HepG2 (cell line): ENCODE results near the gene SLC6A4. TPM values are rescaled to one million over a fixed set of nuclear protein-coding genes. Genes with fewer than 3 reads are reported as not detected.

Experiments
- ATAC-seq: fragments of 200-7000 bp; cut with Tn5 transposase; 3 replicates; pipeline ENCODE4 v1.9.1; 2020; ENCODE audit warnings: mild to moderate bottlenecking, moderate library complexity
- BruUV-seq: library from RNA; stranded (reverse); fragments of 400-500 nt; replicated peaks from 2 replicates; lab custom pipeline; 2021; lab: Mats Ljungman, UMichigan
- CTCF ChIA-PET: fragments of 300-600 bp; formaldehyde crosslinking; extraction: SDS; loops from one replicate; lab custom pipeline; 2021; ENCODE audit warnings: low total read pairs, inconsistent platforms, low intra/inter-chr PET ratio; lab: Yijun Ruan, JAX
- POLR2A ChIA-PET: fragments of 350-600 bp; sonication (Branson Sonifier 250); formaldehyde crosslinking; loops from one replicate; lab custom pipeline; 2020; ENCODE audit warnings: antibody characterized with exemption, inconsistent platforms; lab: Yijun Ruan, JAX
- DNase-seq: peaks from one replicate; pipeline ENCODE4 v3.0.0-alpha.2; 2015; ENCODE audit warnings: low spot score
- FAIRE-seq: peaks from 3 replicates; lab custom pipeline; 2011; peaks lifted over from hg19 to GRCh38; lab: Jason Lieb, UNC
- H2AFZ ChIP-seq: one replicate; pipeline ENCODE4 v1.6.1; 2011; ENCODE audit warnings: low read length, inconsistent platforms
- H3K27ac ChIP-seq: fragments of 300-600 bp; 3 replicates; pipeline ENCODE4 v1.8.0; 2011; ENCODE audit warnings: mixed run types, mild to moderate bottlenecking, mixed read lengths, low read length, inconsistent platforms; ENCODE audit not compliant: insufficient read depth; ENCODE audit errors: extremely low read length
- H3K27me3 ChIP-seq, 2 experiments: fragments of 200-600 bp in 1 of 2; 2 replicates in 1 of 2; 3 replicates in 1 of 2; pipeline versions ENCODE4 v1.6.0 to v1.8.0; 2011; ENCODE audit warnings: low read length in 2 of 2, mild to moderate bottlenecking in 2 of 2, moderate library complexity in 2 of 2, inconsistent platforms in 1 of 2; ENCODE audit not compliant: insufficient read depth in 2 of 2, control insufficient read depth in 1 of 2
- H3K36me3 ChIP-seq, 2 experiments: fragments of 200-600 bp in 1 of 2; replicated peaks in 1 of 2; 2 replicates in 1 of 2; 3 replicates in 1 of 2; pipeline versions ENCODE4 v1.5.1 to v1.8.0; 2011; ENCODE audit warnings: low read length in 2 of 2, inconsistent platforms in 1 of 2; ENCODE audit not compliant: insufficient read depth in 2 of 2, control insufficient read depth in 1 of 2
- H3K4me1 ChIP-seq: 2 replicates; pipeline ENCODE4 v1.5.1; 2012; ENCODE audit warnings: low read length, inconsistent platforms; ENCODE audit not compliant: insufficient read depth
- H3K4me2 ChIP-seq: 2 replicates; pipeline ENCODE4 v1.6.0; 2011; ENCODE audit warnings: low read depth, low read length, inconsistent platforms
- H3K4me3 ChIP-seq, 3 experiments: fragments of 200-600 bp in 1 of 3; sonication (generic), shearing (Covaris generic) in 1 of 3; replicated peaks in 1 of 3; 2 replicates each; pipeline ENCODE4 v1.5.1; 2011 to 2016; ENCODE audit warnings: low read length in 3 of 3, inconsistent platforms in 2 of 3, low read depth in 2 of 3, mild to moderate bottlenecking in 2 of 3, control low read depth in 1 of 3, mixed read lengths in 1 of 3; ENCODE audit not compliant: insufficient read depth in 1 of 3
- H3K79me2 ChIP-seq: one replicate; pipeline ENCODE4 v1.6.1; 2011; ENCODE audit warnings: low read length, inconsistent platforms; ENCODE audit not compliant: insufficient read depth
- H3K9ac ChIP-seq: 2 replicates; pipeline ENCODE4 v1.6.0; 2011; ENCODE audit warnings: mild to moderate bottlenecking, low read depth, low read length, inconsistent platforms; ENCODE audit not compliant: insufficient read depth
- H3K9me3 ChIP-seq: 2 replicates; pipeline ENCODE4 v1.5.1; 2012; ENCODE audit warnings: mild to moderate bottlenecking, low read length
- H4K20me1 ChIP-seq: 2 replicates; pipeline ENCODE4 v1.6.0; 2011; ENCODE audit warnings: inconsistent platforms, mild to moderate bottlenecking, low read length, moderate library complexity; ENCODE audit not compliant: insufficient read depth
- CBX5 ChIP-seq: sonication (generic); formaldehyde crosslinking; IDR thresholded peaks from 2 replicates; pipeline ENCODE4 v1.4.0; 2020; ENCODE audit warnings: missing genetic modification reagents, borderline replicate concordance
- CEBPB ChIP-seq: IDR thresholded peaks from 2 replicates; pipeline ENCODE4 v1.6.1; 2011; ENCODE audit warnings: low read depth, low read length, improper control_type of control experiment, borderline replicate concordance
- ESRRA ChIP-seq: sonication (generic); formaldehyde crosslinking; IDR thresholded peaks from 2 replicates; pipeline ENCODE4 v1.5.1; 2020; ENCODE audit warnings: mild to moderate bottlenecking, low read depth, missing genetic modification reagents
- ETV6 ChIP-seq: sonication (generic); formaldehyde crosslinking; conservative IDR thresholded peaks from 2 replicates; pipeline ENCODE4 v1.4.0; 2020; ENCODE audit warnings: missing genetic modification reagents
- FOXC1 ChIP-seq: sonication (generic); formaldehyde crosslinking; IDR thresholded peaks from 2 replicates; pipeline ENCODE4 v1.8.0; 2022; ENCODE audit warnings: mild to moderate bottlenecking, missing genetic modification reagents, borderline replicate concordance
- FOXO1 ChIP-seq: sonication (generic); formaldehyde crosslinking; IDR thresholded peaks from 2 replicates; pipeline ENCODE4 v1.4.0; 2020; ENCODE audit warnings: missing genetic modification reagents
- PAWR ChIP-seq: sonication (generic); formaldehyde crosslinking; IDR thresholded peaks from 2 replicates; pipeline ENCODE4 v1.4.0; 2020; ENCODE audit warnings: missing genetic modification reagents, mild to moderate bottlenecking, borderline replicate concordance
- PHF21A ChIP-seq: sonication (generic); formaldehyde crosslinking; IDR thresholded peaks from 2 replicates; pipeline ENCODE4 v1.5.0; 2020; ENCODE audit warnings: mild to moderate bottlenecking, missing genetic modification reagents
- RORA ChIP-seq: sonication (generic); formaldehyde crosslinking; IDR thresholded peaks from 2 replicates; pipeline ENCODE4 v1.5.0; 2020; ENCODE audit warnings: mild to moderate bottlenecking, missing genetic modification reagents, moderate library complexity
- ZBTB46 ChIP-seq: sonication (generic); formaldehyde crosslinking; IDR thresholded peaks from 2 replicates; pipeline ENCODE4 v1.4.0; 2020; ENCODE audit warnings: mild to moderate bottlenecking, missing genetic modification reagents, borderline replicate concordance
- ZKSCAN1 ChIP-seq: fragments of 150-350 bp; IDR thresholded peaks from 2 replicates; pipeline ENCODE4 v1.6.1; 2014; ENCODE audit warnings: low read length
- ZNF24 ChIP-seq: fragments of 450-650 bp; IDR thresholded peaks from 2 replicates; pipeline ENCODE4 v1.6.1; 2017; ENCODE audit warnings: antibody characterized with exemption, mild to moderate bottlenecking
- ZNF296 ChIP-seq: sonication (generic); formaldehyde crosslinking; conservative IDR thresholded peaks from 2 replicates; pipeline ENCODE4 v1.5.0; 2020; ENCODE audit warnings: mild to moderate bottlenecking, missing genetic modification reagents
- ZNF350 ChIP-seq: sonication (generic); formaldehyde crosslinking; IDR thresholded peaks from 2 replicates; pipeline ENCODE4 v1.4.0; 2020; ENCODE audit warnings: mild to moderate bottlenecking, low read depth, missing genetic modification reagents, borderline replicate concordance
- WGBS: methylation state at CpG from one replicate; pipeline ENCODE4 v1.1.6; 2017; ENCODE audit warnings: low lambda C conversion rate; 5-methylcytosine and 5-hydroxymethylcytosine counted together
- in situ Hi-C: cut with HindIII; loops from 2 replicates; pipeline ENCODE4 v1.10.0; 2017; ENCODE audit warnings: low pct_unique_long_range_greater_than_20kb; ENCODE audit not compliant: extremely low pct_ligation_motif_present
- intact Hi-C: fragments of 100-400 bp; cut with micrococcal nuclease; formaldehyde crosslinking; loops from one replicate; pipeline ENCODE4 v1.10.0; 2022; ENCODE audit not compliant: unreplicated experiment
- polyA plus RNA-seq, 8 experiments: library from polyadenylated mRNA; depleted of rRNA in 3 of 8; stranded (reverse) in 7 of 8; unstranded in 1 of 8; fragments of >200 nt; fragmentation: Illumina TruSeq in 4 of 8; extraction: Trizol in 4 of 8; gene quantifications; 2 replicates each; pipeline versions ENCODE4 v1.2.1 to v1.2.3, GENCODE V29; 2011 to 2016; ENCODE audit warnings: low read depth in 4 of 8, missing spikeins in 1 of 8, mixed read lengths in 1 of 8; ENCODE audit not compliant: insufficient read depth in 1 of 8
- total RNA-seq, 5 experiments: library from RNA; depleted of rRNA; stranded (reverse); fragments of >200 nt; fragmentation: Illumina TruSeq; extraction: Trizol; gene quantifications; 2 replicates each; pipeline ENCODE4 v1.2.3, GENCODE V29; 2016; ENCODE audit warnings: low read depth in 1 of 5
- TF ChIP-seq, protein P1 (sequence below): IDR thresholded peaks from 2 replicates; pipeline ENCODE4 v1.6.1; 2016; ENCODE audit warnings: missing compliant biosample characterization, missing genetic modification reagents, borderline replicate concordance
- TF ChIP-seq, protein P2 (sequence below): sonication (generic); formaldehyde crosslinking; IDR thresholded peaks from 2 replicates; pipeline ENCODE4 v1.8.0; 2022; ENCODE audit warnings: mild to moderate bottlenecking, missing genetic modification reagents, moderate library complexity

The SLC6A4 gene
- total and polyA plus RNA-seq, 2 of the 13 experiments (the other 11 are each of a cell fraction or from before 2014, with no cell fraction given): 7.6 to 20.3 TPM

DNA sequence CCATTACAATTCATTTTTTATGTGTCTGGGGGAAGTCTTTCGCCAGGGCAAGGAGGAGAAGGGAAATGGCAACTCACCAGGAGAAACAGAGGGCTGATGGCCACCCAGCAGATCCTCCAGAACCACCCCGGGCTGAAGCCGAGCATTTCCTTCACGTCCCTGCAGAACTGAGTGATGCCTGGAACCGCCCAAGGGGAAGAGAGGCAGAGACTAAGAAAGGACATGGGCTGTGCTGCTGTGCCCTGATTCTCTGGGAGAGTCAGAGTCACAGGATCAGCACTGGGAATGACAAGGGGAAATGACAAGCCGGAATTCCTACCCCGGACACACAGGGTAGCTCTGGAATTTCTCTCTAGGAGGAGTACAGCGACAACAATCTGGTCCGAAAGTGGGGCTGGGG, 27.8 kb downstream of the SLC6A4 start:
- Histone ChIP-seq H3K79me2 (no peaks in the 10 kb centered on the region), H3K4me3 (no peak overlapping the region), H2AFZ (no peak overlapping the region), H3K36me3 (no peaks in the 10 kb centered on the region; a peak in 2 of 5 replicates), H3K4me1 (no peaks in the 10 kb centered on the region), H3K27me3 (no peaks in the 10 kb centered on the region), H4K20me1 (no peaks in the 10 kb centered on the region), H3K4me2 (no peak overlapping the region), H3K9me3 (no peaks in the 10 kb centered on the region), H3K27ac (no peak overlapping the region), H3K9ac (no peak overlapping the region)
- TF ChIP-seq FOXC1 (CRISPR knock-in tag) (no peak), ZNF296 (CRISPR knock-in tag) (no peak), CEBPB (no peak), PAWR (CRISPR knock-in tag) (no peak), ZKSCAN1 (no peak), ETV6 (CRISPR knock-in tag) (no peak), PHF21A (no peak), CBX5 (CRISPR knock-in tag) (no peak), FOXO1 (CRISPR knock-in tag) (no peak), RORA (CRISPR knock-in tag) (no peak), ZNF24 (no peak), ZBTB46 (CRISPR knock-in tag) (no peak), ESRRA (CRISPR knock-in tag) (no peak), ZNF350 (no peak)
- TF ChIP-seq, protein P1, sequence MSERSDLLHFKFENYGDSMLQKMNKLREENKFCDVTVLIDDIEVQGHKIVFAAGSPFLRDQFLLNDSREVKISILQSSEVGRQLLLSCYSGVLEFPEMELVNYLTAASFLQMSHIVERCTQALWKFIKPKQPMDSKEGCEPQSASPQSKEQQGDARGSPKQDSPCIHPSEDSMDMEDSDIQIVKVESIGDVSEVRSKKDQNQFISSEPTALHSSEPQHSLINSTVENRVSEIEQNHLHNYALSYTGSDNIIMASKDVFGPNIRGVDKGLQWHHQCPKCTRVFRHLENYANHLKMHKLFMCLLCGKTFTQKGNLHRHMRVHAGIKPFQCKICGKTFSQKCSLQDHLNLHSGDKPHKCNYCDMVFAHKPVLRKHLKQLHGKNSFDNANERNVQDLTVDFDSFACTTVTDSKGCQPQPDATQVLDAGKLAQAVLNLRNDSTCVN (CRISPR knock-in tag): no peak
- TF ChIP-seq, protein P2, sequence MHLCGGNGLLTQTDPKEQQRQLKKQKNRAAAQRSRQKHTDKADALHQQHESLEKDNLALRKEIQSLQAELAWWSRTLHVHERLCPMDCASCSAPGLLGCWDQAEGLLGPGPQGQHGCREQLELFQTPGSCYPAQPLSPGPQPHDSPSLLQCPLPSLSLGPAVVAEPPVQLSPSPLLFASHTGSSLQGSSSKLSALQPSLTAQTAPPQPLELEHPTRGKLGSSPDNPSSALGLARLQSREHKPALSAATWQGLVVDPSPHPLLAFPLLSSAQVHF: no peak
- POLR2A ChIA-PET: interaction anchor here (1.0 kb wide), 1 partner anchor 15 kb away, joined by 3 read pairs; no protein-coding TSS in a partner anchor
- DNase-seq: no peak
- CTCF ChIA-PET: no interaction called here
- WGBS: 96% methylated on average over 9 of the region's 9 CpGs
- no TSS peak for BruUV-seq
- intact Hi-C loops: no loop called here
- no peak for FAIRE-seq
- in situ Hi-C loops: no loop called here
- no peak for ATAC-seq
